PFSK-1 (cell line): ENCODE measurements around the gene TP63.

Experiments
- FOXP2 ChIP-seq: optimal IDR thresholded peaks from 2 replicates; pipeline ENCODE3; 2011; ENCODE audit warnings: borderline replicate concordance, control low read depth, inconsistent platforms; ENCODE audit not compliant: insufficient read depth; ENCODE audit errors: extremely low read length, extremely low read depth
- POLR2AphosphoS5 ChIP-seq: IDR thresholded peaks from 2 replicates; pipeline ENCODE4 v1.6.1; 2012; ENCODE audit warnings: low read depth, mild to moderate bottlenecking, control low read depth, low read length, moderate library complexity
- SIN3A ChIP-seq: IDR thresholded peaks from 2 replicates; pipeline ENCODE4 v1.6.1; 2012; ENCODE audit warnings: mild to moderate bottlenecking, low read length, moderate library complexity, borderline replicate concordance; ENCODE audit not compliant: insufficient read depth
- TF ChIP-seq, protein P1 (sequence below), 2 experiments: IDR thresholded peaks; 2 replicates each; pipeline versions ENCODE4 v1.6.1 to v1.8.0; 2011 to 2012; ENCODE audit warnings: low read depth in 2 of 2, low read length in 2 of 2, control low read depth in 1 of 2, inconsistent platforms in 1 of 2, mild to moderate bottlenecking in 1 of 2, moderate library complexity in 1 of 2; ENCODE audit not compliant: insufficient read depth in 1 of 2

DNA sequence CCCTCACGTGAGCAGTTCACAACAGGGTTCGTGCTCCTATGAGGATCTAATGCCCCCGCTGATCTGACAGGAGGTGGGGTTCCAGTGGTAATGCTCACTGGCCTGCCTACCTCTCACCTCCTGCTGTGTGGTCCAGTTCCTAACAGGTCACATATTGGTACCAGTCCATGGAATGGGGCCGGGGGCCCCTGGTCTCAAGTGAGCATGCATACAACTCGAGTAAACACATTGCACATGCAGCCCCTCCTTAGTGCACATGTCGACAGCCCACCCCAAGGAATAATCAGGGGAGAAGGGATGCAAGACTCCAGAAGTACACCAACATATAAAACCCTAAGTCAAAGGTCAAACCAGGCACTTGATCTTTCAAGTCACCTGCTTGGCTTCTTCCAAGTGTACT lies 127.0 kb downstream of the TP63 start:
- TF ChIP-seq POLR2AphosphoS5, result no peak
- TF ChIP-seq FOXP2, result no peak
- TF ChIP-seq, protein P1, sequence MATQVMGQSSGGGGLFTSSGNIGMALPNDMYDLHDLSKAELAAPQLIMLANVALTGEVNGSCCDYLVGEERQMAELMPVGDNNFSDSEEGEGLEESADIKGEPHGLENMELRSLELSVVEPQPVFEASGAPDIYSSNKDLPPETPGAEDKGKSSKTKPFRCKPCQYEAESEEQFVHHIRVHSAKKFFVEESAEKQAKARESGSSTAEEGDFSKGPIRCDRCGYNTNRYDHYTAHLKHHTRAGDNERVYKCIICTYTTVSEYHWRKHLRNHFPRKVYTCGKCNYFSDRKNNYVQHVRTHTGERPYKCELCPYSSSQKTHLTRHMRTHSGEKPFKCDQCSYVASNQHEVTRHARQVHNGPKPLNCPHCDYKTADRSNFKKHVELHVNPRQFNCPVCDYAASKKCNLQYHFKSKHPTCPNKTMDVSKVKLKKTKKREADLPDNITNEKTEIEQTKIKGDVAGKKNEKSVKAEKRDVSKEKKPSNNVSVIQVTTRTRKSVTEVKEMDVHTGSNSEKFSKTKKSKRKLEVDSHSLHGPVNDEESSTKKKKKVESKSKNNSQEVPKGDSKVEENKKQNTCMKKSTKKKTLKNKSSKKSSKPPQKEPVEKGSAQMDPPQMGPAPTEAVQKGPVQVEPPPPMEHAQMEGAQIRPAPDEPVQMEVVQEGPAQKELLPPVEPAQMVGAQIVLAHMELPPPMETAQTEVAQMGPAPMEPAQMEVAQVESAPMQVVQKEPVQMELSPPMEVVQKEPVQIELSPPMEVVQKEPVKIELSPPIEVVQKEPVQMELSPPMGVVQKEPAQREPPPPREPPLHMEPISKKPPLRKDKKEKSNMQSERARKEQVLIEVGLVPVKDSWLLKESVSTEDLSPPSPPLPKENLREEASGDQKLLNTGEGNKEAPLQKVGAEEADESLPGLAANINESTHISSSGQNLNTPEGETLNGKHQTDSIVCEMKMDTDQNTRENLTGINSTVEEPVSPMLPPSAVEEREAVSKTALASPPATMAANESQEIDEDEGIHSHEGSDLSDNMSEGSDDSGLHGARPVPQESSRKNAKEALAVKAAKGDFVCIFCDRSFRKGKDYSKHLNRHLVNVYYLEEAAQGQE (IDR thresholded peaks at IDR 0.05; ENCODE audit: insufficient read depth in 1 of 2, low read depth in 2 of 2, low read length in 2 of 2), result no peak
- TF ChIP-seq SIN3A, result no peak
